Gastrocnemius medialis (tissue), 4 donors: Measurements from ENCODE around the gene PNMT.

Source experiments
- CTCF ChIP-seq, 5 experiments: fragments of 450-650 bp in 3 of 5; fragments of 200-600 bp in 2 of 5; sonication (generic) in 2 of 5; IDR thresholded peaks in 4 of 5; conservative IDR thresholded peaks in 1 of 5; 1 replicate in 4 of 5; 2 replicates in 1 of 5; pipeline ENCODE4 v1.5.1; 2016 to 2019; ENCODE audit warnings: antibody characterized with exemption in 5 of 5, mild to moderate bottlenecking in 3 of 5, moderate library complexity in 3 of 5
- POLR2A ChIP-seq, 2 donors: fragments of 450-650 bp; IDR thresholded peaks; one replicate each; pipeline ENCODE4 v1.6.1; 2017; ENCODE audit warnings: antibody characterized with exemption in 2 of 2, mild to moderate bottlenecking in 2 of 2, moderate library complexity in 2 of 2

GRCh38 chr17:39663688-39664580 lies 4.3 kb upstream of the PNMT start:
- TF ChIP-seq CTCF (IDR thresholded peaks at IDR 0.05 in 4 of 5, conservative IDR thresholded peaks at IDR 0.05 in 1 of 5) (no peak), POLR2A (IDR thresholded peaks at IDR 0.05) (peak in 1 of 2 donors; percentile 27)
